Endothelial cell of umbilical vein (primary cell): ENCODE data around the gene NPPB. TPM values are rescaled to one million over a fixed set of nuclear protein-coding genes. Genes with fewer than 3 reads are reported as not detected.

Experiments used
- BruUV-seq: library from RNA; stranded (reverse); fragments of 400-500 nt; replicated peaks from 2 replicates; lab custom pipeline; 2021; lab: Mats Ljungman, UMichigan
- CTCF ChIA-PET: fragments of 300-600, 350-600 bp; sonication (Branson Sonifier 250); formaldehyde crosslinking; loops from one replicate; lab custom pipeline; 2021; ENCODE audit warnings: antibody characterized with exemption, inconsistent platforms; lab: Charles Lee
- POLR2A ChIA-PET: fragments of 300-600, 350-600 bp; sonication (Branson Sonifier 250); formaldehyde crosslinking; loops from one replicate; lab custom pipeline; 2021; ENCODE audit warnings: antibody characterized with exemption, inconsistent platforms; lab: Charles Lee
- DNase-seq: peaks from one replicate; pipeline ENCODE4 v3.0.0-alpha.2; 2011; ENCODE audit warnings: low read depth, low spot score
- FAIRE-seq: peaks from 2 replicates; lab custom pipeline; 2011; peaks lifted over from hg19 to GRCh38; lab: Jason Lieb, UNC
- H2AFZ ChIP-seq: 2 replicates; pipeline ENCODE4 v1.6.0; 2012; ENCODE audit warnings: low read depth, low read length, control low read depth, inconsistent platforms
- H3K27ac ChIP-seq: 2 replicates; pipeline ENCODE4 v1.5.1; 2011; ENCODE audit warnings: low read depth, mild to moderate bottlenecking, control low read depth, low read length, moderate library complexity; ENCODE audit not compliant: insufficient read depth
- H3K27me3 ChIP-seq, 2 experiments: 2 replicates each; pipeline versions ENCODE4 v1.6.0 to v1.6.1; 2011; ENCODE audit warnings: low read length in 2 of 2, mixed read lengths in 1 of 2; ENCODE audit not compliant: control insufficient read depth in 2 of 2, insufficient read depth in 2 of 2
- H3K36me3 ChIP-seq, 2 experiments: 2 replicates in 1 of 2; 3 replicates in 1 of 2; pipeline ENCODE4 v1.5.1; 2011; ENCODE audit warnings: low read length in 2 of 2, mild to moderate bottlenecking in 1 of 2, moderate library complexity in 1 of 2; ENCODE audit not compliant: control insufficient read depth in 2 of 2, insufficient read depth in 2 of 2; ENCODE audit errors: extremely low read depth in 1 of 2
- H3K4me1 ChIP-seq: 3 replicates; pipeline ENCODE4 v1.5.1; 2011; ENCODE audit warnings: mild to moderate bottlenecking, low read length; ENCODE audit not compliant: control insufficient read depth, insufficient read depth; ENCODE audit errors: extremely low read depth
- H3K4me2 ChIP-seq: 2 replicates; pipeline ENCODE4 v1.6.1; 2011; ENCODE audit warnings: low read length, control low read depth, mixed read lengths; ENCODE audit not compliant: insufficient read depth
- H3K4me3 ChIP-seq, 3 experiments: fragments of 200-600 bp in 1 of 3; sonication (generic), shearing (Covaris generic) in 1 of 3; replicated peaks in 1 of 3; 2 replicates each; pipeline ENCODE4 v1.5.1; 2011 to 2016; ENCODE audit warnings: control low read depth in 3 of 3, low read length in 3 of 3, mild to moderate bottlenecking in 2 of 3, inconsistent platforms in 1 of 3, low read depth in 1 of 3, moderate library complexity in 1 of 3; ENCODE audit not compliant: insufficient read depth in 1 of 3
- H3K79me2 ChIP-seq: 2 replicates; pipeline ENCODE4 v1.6.0; 2012; ENCODE audit warnings: low read length, inconsistent platforms; ENCODE audit not compliant: control insufficient read depth, insufficient read depth
- H3K9ac ChIP-seq: replicated peaks from 2 replicates; pipeline ENCODE3; 2011; ENCODE audit warnings: low read length, control low read depth; ENCODE audit not compliant: insufficient read depth; ENCODE audit errors: extremely low read depth
- H3K9me1 ChIP-seq: replicated peaks from 3 replicates; pipeline ENCODE4 v1.6.0; 2011; ENCODE audit warnings: mild to moderate bottlenecking, low read length; ENCODE audit not compliant: control insufficient read depth, insufficient read depth; ENCODE audit errors: extremely low read depth
- H3K9me3 ChIP-seq: replicated peaks from 2 replicates; pipeline ENCODE4 v1.5.1; 2012; ENCODE audit warnings: low read length, inconsistent platforms; ENCODE audit not compliant: control insufficient read depth, insufficient read depth
- H4K20me1 ChIP-seq: replicated peaks from 2 replicates; pipeline ENCODE3; 2011; ENCODE audit warnings: mild to moderate bottlenecking, low read length; ENCODE audit not compliant: control insufficient read depth, insufficient read depth; ENCODE audit errors: extremely low read depth
- EZH2 ChIP-seq: IDR thresholded peaks from 2 replicates; pipeline ENCODE4 v1.6.1; 2012; ENCODE audit warnings: borderline replicate concordance, low read depth, mild to moderate bottlenecking, moderate library complexity, low read length, inconsistent platforms; ENCODE audit not compliant: severe bottlenecking
- FOS ChIP-seq: IDR thresholded peaks from 2 replicates; pipeline ENCODE4 v1.6.1; 2011; ENCODE audit warnings: mild to moderate bottlenecking, low read length, moderate library complexity, borderline replicate concordance; ENCODE audit not compliant: insufficient read depth
- GATA2 ChIP-seq: IDR thresholded peaks from 2 replicates; pipeline ENCODE4 v1.7.0; 2011; ENCODE audit warnings: low read depth, mild to moderate bottlenecking, moderate library complexity, mixed read lengths, low read length; ENCODE audit not compliant: insufficient read length, insufficient read depth
- JUN ChIP-seq: IDR thresholded peaks from 2 replicates; pipeline ENCODE4 v1.6.1; 2011; ENCODE audit warnings: borderline replicate concordance, low read depth; ENCODE audit not compliant: insufficient read length, insufficient read depth
- MYC ChIP-seq: IDR thresholded peaks from one replicate; pipeline ENCODE4 v1.6.1; 2011; ENCODE audit warnings: mild to moderate bottlenecking, low read depth, low read length
- POLR2A ChIP-seq: IDR thresholded peaks from 2 replicates; pipeline ENCODE4 v1.6.1; 2012; ENCODE audit warnings: low read depth, mild to moderate bottlenecking, control low read depth, low read length
- POLR2AphosphoS5 ChIP-seq: IDR thresholded peaks from 2 replicates; pipeline ENCODE4 v1.6.1; 2012; ENCODE audit warnings: low read depth, mild to moderate bottlenecking, control low read depth, low read length, moderate library complexity; ENCODE audit not compliant: insufficient read depth
- dilution Hi-C: fragments of 300-500 bp; cut with MboI; formaldehyde crosslinking; loops from one replicate; pipeline ENCODE4 v1.15.0; 2019; ENCODE audit warnings: low sequenced_read_pairs; ENCODE audit not compliant: extremely low pct_ligation_motif_present
- intact Hi-C: fragments of 100-400 bp; cut with micrococcal nuclease; formaldehyde crosslinking; loops from one replicate; pipeline ENCODE4 v1.10.0; 2022
- polyA plus RNA-seq, 4 experiments: library from polyadenylated mRNA; depleted of rRNA in 3 of 4; stranded (reverse) in 3 of 4; unstranded in 1 of 4; fragments of >200 nt; gene quantifications; 2 replicates each; pipeline versions ENCODE4 v1.2.1 to v1.2.3, GENCODE V29; 2011 to 2012; ENCODE audit warnings: missing spikeins in 1 of 4
- total RNA-seq: library from RNA; stranded (reverse); gene quantifications from 2 replicates; pipeline ENCODE4 v1.2.3, GENCODE V29; 2021
- TF ChIP-seq, protein P1 (sequence below), 2 donors: IDR thresholded peaks; 1 replicate in 1 of 2; 2 replicates in 1 of 2; pipeline ENCODE4 v1.5.1; 2011; ENCODE audit warnings: low read length in 2 of 2, mild to moderate bottlenecking in 2 of 2, moderate library complexity in 2 of 2, control low read depth in 1 of 2, inconsistent platforms in 1 of 2, low read depth in 1 of 2; ENCODE audit not compliant: insufficient read depth in 1 of 2; ENCODE audit errors: extremely low read depth in 1 of 2
- TF ChIP-seq, protein P2 (sequence below): IDR thresholded peaks from 2 replicates; pipeline ENCODE4 v1.6.1; 2011; ENCODE audit not compliant: insufficient read depth, insufficient read length

The NPPB gene
- total and polyA plus RNA-seq, 2 donors (not counting 3 experiments of a cell fraction or from before 2014, with no cell fraction given) = not detected

- no peak for DNase-seq
Observed at GRCh38 chr1:11869650-11870207, 11.0 kb upstream of the NPPB start.

More at GRCh38 chr1:11869650-11870207, 11.0 kb upstream of the NPPB start:
- dilution Hi-C loops (no loop called here), intact Hi-C loops (no loop called here)
- Histone ChIP-seq H3K4me2 (no peak overlapping the region), H3K4me1 (no peaks in the 10 kb centered on the region), H3K9me1 (no peaks in the 10 kb centered on the region), H2AFZ (no peak overlapping the region), H3K9ac (no peak overlapping the region), H3K27ac (no peak overlapping the region), H3K27me3 (no peaks in the 10 kb centered on the region), H3K36me3 (no peaks in the 10 kb centered on the region), H4K20me1 (no peaks in the 10 kb centered on the region), H3K4me3 (no peak overlapping the region), H3K9me3 (no peaks in the 10 kb centered on the region), H3K79me2 (no peaks in the 10 kb centered on the region)
- ChIA-PET CTCF (no interaction called here), POLR2A (no interaction called here)
- TF ChIP-seq, protein P1, sequence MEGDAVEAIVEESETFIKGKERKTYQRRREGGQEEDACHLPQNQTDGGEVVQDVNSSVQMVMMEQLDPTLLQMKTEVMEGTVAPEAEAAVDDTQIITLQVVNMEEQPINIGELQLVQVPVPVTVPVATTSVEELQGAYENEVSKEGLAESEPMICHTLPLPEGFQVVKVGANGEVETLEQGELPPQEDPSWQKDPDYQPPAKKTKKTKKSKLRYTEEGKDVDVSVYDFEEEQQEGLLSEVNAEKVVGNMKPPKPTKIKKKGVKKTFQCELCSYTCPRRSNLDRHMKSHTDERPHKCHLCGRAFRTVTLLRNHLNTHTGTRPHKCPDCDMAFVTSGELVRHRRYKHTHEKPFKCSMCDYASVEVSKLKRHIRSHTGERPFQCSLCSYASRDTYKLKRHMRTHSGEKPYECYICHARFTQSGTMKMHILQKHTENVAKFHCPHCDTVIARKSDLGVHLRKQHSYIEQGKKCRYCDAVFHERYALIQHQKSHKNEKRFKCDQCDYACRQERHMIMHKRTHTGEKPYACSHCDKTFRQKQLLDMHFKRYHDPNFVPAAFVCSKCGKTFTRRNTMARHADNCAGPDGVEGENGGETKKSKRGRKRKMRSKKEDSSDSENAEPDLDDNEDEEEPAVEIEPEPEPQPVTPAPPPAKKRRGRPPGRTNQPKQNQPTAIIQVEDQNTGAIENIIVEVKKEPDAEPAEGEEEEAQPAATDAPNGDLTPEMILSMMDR (IDR thresholded peaks at IDR 0.05; ENCODE audit: extremely low read depth in 1 of 2, insufficient read depth in 1 of 2, low read depth in 1 of 2, low read length in 2 of 2) = no peak
- TF ChIP-seq GATA2 (no peak), EZH2 (no peak), FOS (no peak), POLR2AphosphoS5 (no peak), JUN (no peak), MYC (no peak), POLR2A (no peak)
- TF ChIP-seq, protein P2, sequence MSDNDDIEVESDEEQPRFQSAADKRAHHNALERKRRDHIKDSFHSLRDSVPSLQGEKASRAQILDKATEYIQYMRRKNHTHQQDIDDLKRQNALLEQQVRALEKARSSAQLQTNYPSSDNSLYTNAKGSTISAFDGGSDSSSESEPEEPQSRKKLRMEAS = no peak
- no TSS peak for BruUV-seq
- no peak for FAIRE-seq
